WTC11 (cell line): ENCODE data around the gene PIK3C2B. TPM values are rescaled to one million over a fixed set of nuclear protein-coding genes. Genes with fewer than 3 reads are reported as not detected.

Source experiments
- ATAC-seq: fragments of 200-7000 bp; cut with Tn5 transposase; 2 replicates; pipeline ENCODE4 v1.10.0; 2021; ENCODE audit warnings: mild to moderate bottlenecking, moderate library complexity
- CTCF ChIA-PET: fragments of 300-600 bp; sonication (Branson Sonifier 250); formaldehyde crosslinking; loops from one replicate; lab custom pipeline; 2021; ENCODE audit warnings: antibody characterized with exemption; lab: Charles Lee
- POLR2A ChIA-PET: fragments of 350-600 bp; sonication (Branson Sonifier 250); formaldehyde crosslinking; loops from one replicate; lab custom pipeline; 2021; ENCODE audit warnings: antibody characterized with exemption; lab: Charles Lee
- DNase-seq: peaks from one replicate; pipeline ENCODE4 v3.0.0; 2021; ENCODE audit warnings: low spot score
- H3K27ac Mint-ChIP-seq: 2 replicates; pipeline ENCODE4 v1.8.0; 2021; ENCODE audit warnings: mixed read lengths
- H3K27me3 Mint-ChIP-seq: 2 replicates; pipeline ENCODE4 v1.8.0; 2021; ENCODE audit warnings: low read depth, mild to moderate bottlenecking, moderate library complexity, mixed read lengths
- H3K36me3 Mint-ChIP-seq: 2 replicates; pipeline ENCODE4 v1.8.0; 2021; ENCODE audit warnings: mixed read lengths
- H3K4me1 Mint-ChIP-seq: 2 replicates; pipeline ENCODE4 v1.8.0; 2022; ENCODE audit warnings: mixed read lengths
- H3K4me3 Mint-ChIP-seq: 2 replicates; pipeline ENCODE4 v1.8.0; 2021; ENCODE audit warnings: mild to moderate bottlenecking, moderate library complexity, mixed read lengths
- H3K9me3 Mint-ChIP-seq: 2 replicates; pipeline ENCODE4 v1.8.0; 2021; ENCODE audit warnings: mixed read lengths
- AR ChIP-seq: fragments of 250-450 bp; sonication (Bioruptor Pico); IDR thresholded peaks from 2 replicates; pipeline ENCODE4 v1.9.0; 2021; ENCODE audit warnings: mild to moderate bottlenecking
- ATF3 ChIP-seq: sonication (generic); formaldehyde crosslinking; conservative IDR thresholded peaks from 2 replicates; pipeline ENCODE4 v1.8.1; 2022; ENCODE audit warnings: mild to moderate bottlenecking, missing genetic modification reagents
- ATF6 ChIP-seq: sonication (generic); formaldehyde crosslinking; IDR thresholded peaks from 2 replicates; pipeline ENCODE4 v1.8.1; 2023; ENCODE audit warnings: mild to moderate bottlenecking, missing genetic modification reagents
- CBFB ChIP-seq: sonication (generic); formaldehyde crosslinking; IDR thresholded peaks from 2 replicates; pipeline ENCODE4 v1.8.1; 2022; ENCODE audit warnings: mild to moderate bottlenecking, low read depth, missing genetic modification reagents
- EMX1 ChIP-seq: fragments of 250-450 bp; sonication (Bioruptor Pico); IDR thresholded peaks from 2 replicates; pipeline ENCODE4 v1.8.0; 2021; ENCODE audit warnings: mild to moderate bottlenecking
- FOXK1 ChIP-seq: sonication (generic); formaldehyde crosslinking; IDR thresholded peaks from 2 replicates; pipeline ENCODE4 v1.8.0; 2022; ENCODE audit warnings: mild to moderate bottlenecking, moderate library complexity, missing genetic modification reagents
- IRF2 ChIP-seq: sonication (generic); formaldehyde crosslinking; IDR thresholded peaks from 2 replicates; pipeline ENCODE4 v1.8.0; 2022; ENCODE audit warnings: low read depth, missing genetic modification reagents, borderline replicate concordance
- NFYB ChIP-seq: sonication (generic); formaldehyde crosslinking; conservative IDR thresholded peaks from 2 replicates; pipeline ENCODE4 v1.8.0; 2022; ENCODE audit warnings: low read depth, missing genetic modification reagents
- NR1H2 ChIP-seq: sonication (generic); formaldehyde crosslinking; IDR thresholded peaks from 2 replicates; pipeline ENCODE4 v1.9.0; 2021; ENCODE audit warnings: mild to moderate bottlenecking, moderate library complexity, missing genetic modification reagents
- NR3C1 ChIP-seq: sonication (generic); formaldehyde crosslinking; conservative IDR thresholded peaks from 2 replicates; pipeline ENCODE4 v1.8.1; 2023; ENCODE audit warnings: low read depth, mild to moderate bottlenecking, missing genetic modification reagents
- RELA ChIP-seq: sonication (generic); formaldehyde crosslinking; IDR thresholded peaks from 2 replicates; pipeline ENCODE4 v1.8.1; 2022; ENCODE audit warnings: missing genetic modification reagents, mild to moderate bottlenecking, borderline replicate concordance
- TP53 ChIP-seq: sonication (generic); formaldehyde crosslinking; IDR thresholded peaks from 2 replicates; pipeline ENCODE4 v1.8.1; 2023; ENCODE audit warnings: mild to moderate bottlenecking, missing genetic modification reagents
- ZMAT4 ChIP-seq: fragments of 250-450 bp; sonication (Bioruptor Pico); IDR thresholded peaks from 2 replicates; pipeline ENCODE4 v1.9.0; 2021; ENCODE audit warnings: mild to moderate bottlenecking
- ZNF232 ChIP-seq: sonication (generic); formaldehyde crosslinking; IDR thresholded peaks from 2 replicates; pipeline ENCODE4 v1.8.0; 2022; ENCODE audit warnings: mild to moderate bottlenecking, missing genetic modification reagents
- ZNF416 ChIP-seq: fragments of 250-450 bp; sonication (Bioruptor Pico); IDR thresholded peaks from 2 replicates; pipeline ENCODE4 v1.9.0; 2021; ENCODE audit warnings: mild to moderate bottlenecking, inconsistent platforms
- ZSCAN18 ChIP-seq: fragments of 250-450 bp; sonication (Bioruptor Pico); IDR thresholded peaks from 2 replicates; pipeline ENCODE4 v2.1.2; 2022; ENCODE audit warnings: mild to moderate bottlenecking, moderate library complexity
- total RNA-seq: library from RNA; stranded (reverse); gene quantifications from 3 replicates; pipeline ENCODE4 v1.2.3, GENCODE V29; 2021

PIK3C2B gene
- total RNA-seq, 1 experiment from 2014 or later = 27.7 TPM

GRCh38 chr1:204464187-204464631, 30.4 kb downstream of the PIK3C2B start (continued):
- TF ChIP-seq ATF6 (CRISPR knock-in tag) (no peak), IRF2 (CRISPR knock-in tag) (no peak), ATF3 (CRISPR knock-in tag) (no peak), TP53 (CRISPR knock-in tag) (no peak), ZMAT4 (CRISPR knock-in tag) (no peak), RELA (CRISPR knock-in tag) (no peak), ZNF232 (CRISPR knock-in tag) (no peak), ZNF416 (CRISPR knock-in tag) (no peak)

- CTCF ChIA-PET = interaction anchor here (0.5 to 7.6 kb wide), 4 partner anchors 15 to 44 kb away, joined by 4 to 63 read pairs (median 7); partner anchors contain the start of gene PIK3C2B
- POLR2A ChIA-PET = no interaction called here
- Mint-ChIP-seq H3K4me1 (peaks cover 11% of the 10 kb centered on the region; the same call in 1 of the 2 replicates), H3K9me3 (no peaks in the 10 kb centered on the region), H3K4me3 (no peak overlapping the region), H3K27me3 (no peaks in the 10 kb centered on the region), H3K27ac (no peak overlapping the region), H3K36me3 (peaks cover 26% of the 10 kb centered on the region)
- no peak for TF ChIP-seq FOXK1 (CRISPR knock-in tag)
- DNase-seq = no peak
- no peak for ATAC-seq
Measured at GRCh38 chr1:204463125-204464060, 31.2 kb downstream of the PIK3C2B start.

GRCh38 chr1:204462229-204462561, 32.4 kb downstream of the PIK3C2B start:
- peaks cover 22% of the 10 kb centered on the region for H3K4me1 Mint-ChIP-seq
- no peak for TF ChIP-seq ZMAT4 (CRISPR knock-in tag)
- TF ChIP-seq NFYB (CRISPR knock-in tag) = no peak
- TF ChIP-seq NR1H2 = no peak
- TF ChIP-seq NR3C1 (CRISPR knock-in tag) = no peak
- TF ChIP-seq IRF2 (CRISPR knock-in tag) = no peak
- TF ChIP-seq AR (CRISPR knock-in tag) = no peak
- TF ChIP-seq ZSCAN18 (CRISPR knock-in tag) = no peak
- no peak for TF ChIP-seq CBFB (CRISPR knock-in tag)
- no peak for TF ChIP-seq EMX1
- ATAC-seq = no peak
- H3K27me3 Mint-ChIP-seq = no peaks in the 10 kb centered on the region
- POLR2A ChIA-PET = no interaction called here
- H3K9me3 Mint-ChIP-seq = no peaks in the 10 kb centered on the region
- H3K27ac Mint-ChIP-seq = no peak overlapping the region
- no peak overlapping the region for H3K4me3 Mint-ChIP-seq
- peaks cover 26% of the 10 kb centered on the region for H3K36me3 Mint-ChIP-seq
- DNase-seq = no peak
- CTCF ChIA-PET = interaction anchor here (2.5 to 7.6 kb wide), 2 partner anchors 16 to 32 kb away, joined by 6 to 63 read pairs; partner anchors contain the start of gene PIK3C2B
